Sciatic nerve (tissue), 2 donors: ENCODE results near the gene ARHGAP20. TPM values are rescaled to one million over a fixed set of nuclear protein-coding genes. Genes with fewer than 3 reads are reported as not detected.

Experiments used
- ATAC-seq: fragments of 200-7000 bp; cut with Tn5 transposase; one replicate; pipeline ENCODE4 v1.9.1; 2020; ENCODE audit warnings: mild to moderate bottlenecking, moderate library complexity
- DNase-seq: peaks from one replicate; pipeline ENCODE4 v3.0.0-alpha.2; 2020; ENCODE audit warnings: low spot score
- intact Hi-C: fragments of 100-400 bp; cut with DNase I; formaldehyde crosslinking; loops from one replicate; pipeline ENCODE4 v1.14.2; 2022
- total RNA-seq: library from RNA; stranded (reverse); fragmentation: NEBNext Ultra II Directional; extraction: Animal tissue kit (Norgen Biotek cat#: 25700); gene quantifications from one replicate; pipeline ENCODE4 v1.2.1, GENCODE V29; 2021
- donor health status: DM: no; HTN: no; CAD: no.
- donor health status: DM: no; HTN: no; CAD: no.

ARHGAP20 gene, protein sequence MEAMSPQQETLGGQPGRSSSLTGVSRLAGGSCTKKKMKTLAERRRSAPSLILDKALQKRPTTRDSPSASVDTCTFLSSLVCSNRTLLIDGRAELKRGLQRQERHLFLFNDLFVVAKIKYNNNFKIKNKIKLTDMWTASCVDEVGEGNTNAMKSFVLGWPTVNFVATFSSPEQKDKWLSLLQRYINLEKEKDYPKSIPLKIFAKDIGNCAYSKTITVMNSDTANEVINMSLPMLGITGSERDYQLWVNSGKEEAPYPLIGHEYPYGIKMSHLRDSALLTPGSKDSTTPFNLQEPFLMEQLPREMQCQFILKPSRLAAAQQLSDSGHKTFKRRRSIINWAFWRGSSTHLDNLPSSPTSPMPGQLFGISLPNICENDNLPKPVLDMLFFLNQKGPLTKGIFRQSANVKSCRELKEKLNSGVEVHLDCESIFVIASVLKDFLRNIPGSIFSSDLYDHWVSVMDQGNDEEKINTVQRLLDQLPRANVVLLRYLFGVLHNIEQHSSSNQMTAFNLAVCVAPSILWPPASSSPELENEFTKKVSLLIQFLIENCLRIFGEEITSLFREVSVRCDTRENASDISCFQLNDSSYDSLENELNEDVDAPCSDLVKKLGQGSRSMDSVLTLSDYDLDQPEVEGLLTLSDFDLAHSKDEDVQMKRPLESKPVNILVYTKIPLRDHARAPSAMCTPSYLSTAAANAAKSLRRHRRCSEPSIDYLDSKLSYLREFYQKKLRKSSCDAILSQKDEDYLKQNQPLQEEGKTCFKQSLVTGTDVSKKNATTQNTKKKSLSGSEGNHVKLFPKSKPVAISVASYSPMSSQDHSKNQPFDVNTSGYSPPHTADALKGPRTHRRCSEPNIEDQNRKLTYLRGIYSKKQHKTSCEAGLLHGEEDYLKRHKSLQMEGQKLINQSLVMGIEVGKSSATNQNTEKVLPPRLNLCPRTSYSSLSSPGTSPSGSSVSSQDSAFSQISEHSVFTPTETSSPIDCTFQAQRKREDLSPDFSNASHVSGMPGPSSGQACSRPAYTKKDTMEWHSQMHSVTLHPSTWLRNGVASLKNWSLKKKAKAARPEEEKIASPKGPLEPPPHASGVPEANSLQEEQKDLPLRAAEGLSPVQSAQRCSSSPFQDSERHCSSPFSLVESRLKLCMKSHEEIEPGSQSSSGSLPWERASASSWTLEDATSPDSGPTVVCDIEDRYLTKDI
- total RNA-seq: 7.7 TPM

DNA sequence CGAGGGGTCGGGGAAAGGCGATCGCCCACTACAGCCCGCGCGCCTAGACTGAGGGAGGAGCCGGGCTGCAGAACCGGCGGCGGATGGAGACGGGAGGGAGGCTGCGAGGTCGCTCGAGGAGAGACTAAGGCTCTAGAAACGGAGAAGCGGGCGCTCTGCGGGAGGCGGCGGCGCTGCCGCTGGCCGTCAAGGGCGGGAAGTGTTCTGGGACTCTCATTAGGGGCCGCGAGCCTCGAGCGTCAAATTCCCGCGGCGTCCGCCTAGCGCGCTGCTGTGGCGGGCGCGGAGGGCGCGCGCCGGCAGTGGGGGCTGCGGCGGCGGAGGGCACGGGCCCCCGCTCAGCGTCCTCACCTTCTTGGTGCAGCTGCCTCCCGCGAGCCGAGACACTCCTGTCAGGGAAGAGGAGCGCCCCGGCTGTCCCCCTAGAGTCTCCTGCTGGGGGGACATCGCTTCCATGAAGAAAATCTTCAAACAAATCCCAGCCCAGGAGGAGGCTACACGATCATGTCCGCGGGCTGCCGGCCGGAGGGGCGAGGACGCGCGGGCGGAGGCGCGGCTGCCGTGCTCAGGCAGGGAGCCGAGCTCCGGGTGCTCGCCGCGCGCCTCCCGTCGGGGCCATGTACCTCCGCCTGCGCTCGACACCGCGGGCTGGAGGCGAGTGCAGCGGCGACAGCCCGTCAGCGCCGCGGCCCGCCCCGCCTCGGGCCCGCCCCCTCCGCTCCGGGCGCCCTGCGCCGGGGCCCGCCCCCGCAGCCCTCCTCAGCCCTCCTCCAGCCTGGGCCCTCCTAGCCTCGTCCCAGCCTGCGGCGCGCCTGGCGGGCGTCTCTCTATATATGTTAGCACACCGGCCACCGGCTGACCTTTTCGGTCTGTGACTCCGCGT, at the start of gene ARHGAP20:
Gene ARHGAP20, minus strand, starts transcription at position 662 of the 883 bp plus-strand sequence. Its CDS starts 206 bp downstream, at position 456.
- ATAC-seq (peak; percentile 93), DNase-seq (peak; percentile 86)
- intact Hi-C loops: loop anchor here (10.0 kb wide), 1 partner anchor 513 kb away; no protein-coding TSS in a partner anchor

DNA sequence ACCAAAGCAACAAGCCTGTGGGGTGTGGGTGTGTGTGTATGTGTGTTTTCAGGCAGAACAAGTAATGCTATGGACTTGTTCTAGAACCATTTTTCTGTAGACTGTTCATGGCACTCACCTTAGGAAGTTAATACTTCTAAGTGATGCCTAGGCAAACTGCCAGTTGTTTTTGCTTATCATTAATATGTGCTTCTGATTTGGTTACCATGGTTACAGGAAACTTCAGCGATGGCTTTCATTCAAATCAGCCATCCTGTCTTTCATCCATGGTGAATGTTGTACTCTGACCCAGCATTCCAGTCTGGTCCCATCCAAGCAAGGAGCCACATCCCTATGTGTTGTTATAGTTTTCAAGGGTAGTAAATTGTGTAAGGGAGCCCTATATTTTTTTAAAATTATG, 49.8 kb upstream of the ARHGAP20 start:
- DNase-seq: no peak
- intact Hi-C loops: no loop called here
- no peak for ATAC-seq

DNA sequence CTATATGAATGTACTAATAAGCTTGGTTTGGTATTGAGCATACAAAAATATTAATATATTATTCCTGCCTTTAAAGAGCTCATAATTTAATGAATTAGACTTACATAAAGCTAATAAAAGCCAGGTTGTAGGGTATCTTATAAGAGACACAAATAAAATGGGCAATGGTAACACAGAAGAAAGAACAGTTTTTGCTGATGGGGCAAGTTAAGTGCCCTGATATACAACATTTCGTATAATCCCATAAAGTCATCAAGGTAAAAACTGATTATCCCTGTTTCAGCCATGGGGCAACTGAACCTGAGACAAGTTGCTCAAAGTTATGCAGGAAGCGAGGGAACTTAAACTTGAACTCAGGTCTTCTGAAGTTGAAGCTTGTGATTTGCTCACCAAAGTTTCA, 48.9 kb upstream of the ARHGAP20 start:
- ATAC-seq: no peak
- intact Hi-C loops: no loop called here
- DNase-seq: no peak

DNA sequence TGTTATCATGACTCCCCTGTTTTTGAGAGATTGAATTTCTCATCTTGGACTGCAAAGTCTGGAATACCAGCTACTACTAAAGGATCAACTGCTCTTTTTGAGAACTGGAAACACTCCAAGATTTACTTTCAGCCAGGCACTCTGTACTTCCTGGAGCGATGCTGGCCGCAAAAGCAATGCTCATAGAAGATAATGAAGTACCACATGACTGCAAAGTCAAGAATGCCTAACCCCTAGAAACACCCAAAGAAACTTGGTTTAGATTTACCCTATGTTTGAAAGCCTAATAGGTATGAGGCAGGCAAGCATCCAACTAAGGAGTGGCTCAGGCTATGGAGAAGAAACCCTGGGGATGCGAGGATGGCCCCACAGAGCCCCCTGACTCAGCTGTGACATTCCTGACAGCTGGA, 47.7 kb upstream of the ARHGAP20 start:
- ATAC-seq (no peak), DNase-seq (no peak)
- intact Hi-C loops: no loop called here

DNA sequence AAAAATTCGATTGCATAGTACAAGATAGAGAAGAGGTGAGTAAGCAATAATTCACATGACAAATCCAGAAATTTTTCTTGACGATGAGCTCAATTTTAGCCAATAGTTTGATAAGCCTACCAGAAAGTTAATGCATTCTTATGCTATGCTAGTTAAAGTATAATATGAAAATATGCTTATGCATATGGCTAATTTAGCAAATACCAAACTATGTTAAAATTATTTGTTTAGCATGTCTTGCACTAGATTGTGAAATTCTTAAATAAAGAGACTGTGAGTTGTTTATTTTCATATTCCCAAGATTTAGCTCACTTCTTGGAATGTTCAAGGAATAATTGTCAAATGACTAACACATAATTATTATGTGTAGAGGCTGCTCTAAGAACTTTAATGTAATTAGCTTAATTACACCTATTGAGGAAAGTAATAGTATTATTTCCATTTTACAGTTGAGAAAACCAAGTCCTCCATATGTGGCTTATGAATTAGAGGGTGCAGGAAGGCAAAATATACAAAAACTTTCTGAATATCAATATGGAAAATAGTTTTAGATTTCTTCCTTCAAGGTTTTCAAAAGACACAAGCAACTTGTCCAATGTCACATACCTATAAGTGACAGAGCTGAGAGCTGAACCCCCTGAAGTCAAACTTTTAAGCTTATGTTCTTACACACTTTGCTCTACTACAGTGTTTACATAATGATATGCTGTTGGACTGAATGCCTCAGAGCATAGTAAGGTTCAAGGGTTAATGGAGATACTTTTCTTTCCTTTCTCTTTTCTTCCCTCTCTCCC, 45.9 kb upstream of the ARHGAP20 start:
- ATAC-seq: no peak
- intact Hi-C loops: no loop called here
- no peak for DNase-seq

DNA sequence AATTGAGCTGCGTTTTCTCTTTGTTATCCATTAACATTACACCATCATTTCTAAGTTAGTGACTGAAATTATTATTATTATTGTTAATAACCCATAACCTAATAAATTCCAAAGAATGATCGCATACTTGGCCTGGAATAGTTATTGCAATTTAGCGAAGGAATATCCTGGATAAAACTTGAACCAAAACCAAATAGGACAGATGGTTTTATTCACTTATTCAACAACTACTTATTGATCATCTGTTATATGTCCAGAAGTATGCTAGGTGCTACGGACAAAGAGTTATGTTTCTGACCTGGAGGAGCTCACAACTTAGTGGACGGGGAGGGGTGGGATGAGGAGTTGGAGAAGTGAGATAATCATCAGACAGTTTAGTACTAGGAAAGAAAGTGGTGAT, 44.8 kb upstream of the ARHGAP20 start:
- ATAC-seq (no peak), DNase-seq (no peak)
- intact Hi-C loops: no loop called here

DNA sequence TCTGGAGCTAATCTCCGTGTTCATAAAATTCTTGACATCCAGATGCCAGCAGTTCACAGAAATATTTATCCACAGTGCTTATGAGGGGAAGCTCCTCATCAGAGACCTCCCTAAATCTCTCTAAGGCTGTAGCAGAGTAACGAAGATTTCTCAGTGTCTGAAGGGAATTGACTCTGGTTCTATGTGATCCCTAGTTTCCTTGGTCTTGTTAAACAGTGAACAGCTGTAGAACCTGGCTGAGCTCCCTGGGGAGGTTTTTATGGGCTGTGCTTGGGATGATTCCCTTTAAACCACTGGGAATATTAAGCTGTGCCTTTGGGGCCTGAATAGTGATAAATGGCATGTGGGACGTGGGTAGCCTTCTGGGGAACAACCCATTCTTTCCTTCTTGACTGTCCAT, 43.7 kb upstream of the ARHGAP20 start:
- DNase-seq (no peak), ATAC-seq (no peak)
- intact Hi-C loops: no loop called here

DNA sequence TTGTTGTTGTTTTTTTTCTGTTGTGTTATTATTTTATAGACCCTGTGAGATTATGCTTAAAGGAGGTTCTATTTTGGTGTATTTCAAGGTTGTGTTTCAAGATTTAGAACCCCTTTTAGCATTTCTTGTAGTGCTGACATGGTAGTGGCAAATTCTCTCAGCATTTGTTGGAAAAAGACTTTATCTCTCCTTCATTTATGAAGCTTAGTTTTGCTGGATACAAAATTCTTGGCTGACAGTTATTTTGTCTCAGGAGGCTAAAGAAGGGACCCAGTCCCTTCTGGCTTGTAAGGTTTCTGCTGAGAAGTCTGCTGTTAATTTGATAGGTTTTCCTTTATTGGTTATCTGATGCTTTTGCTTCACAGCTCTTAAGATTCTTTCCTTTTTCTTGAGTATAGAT, 40.7 kb upstream of the ARHGAP20 start:
- no peak for DNase-seq
- no peak for ATAC-seq
- intact Hi-C loops: no loop called here

DNA sequence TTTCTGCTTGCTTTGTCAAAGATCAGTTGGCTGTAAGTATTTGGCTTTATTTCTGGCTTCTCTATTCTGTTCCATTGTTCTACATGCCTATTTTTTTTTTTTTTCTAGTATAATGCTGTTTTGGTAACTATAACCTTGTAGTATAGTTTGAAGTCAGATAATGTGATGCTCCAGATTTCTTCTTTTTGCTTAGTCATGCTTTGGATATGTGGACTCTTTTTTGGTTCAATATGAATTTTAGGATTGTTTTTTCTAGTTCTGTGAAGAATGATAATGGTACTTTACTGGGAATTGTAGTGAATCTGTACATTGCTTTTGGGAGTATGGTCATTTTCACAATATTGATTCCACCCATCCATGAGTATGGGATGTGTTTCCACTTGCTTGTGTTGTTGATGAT, 37.9 kb upstream of the ARHGAP20 start:
- intact Hi-C loops: no loop called here
- ATAC-seq: no peak
- no peak for DNase-seq

DNA sequence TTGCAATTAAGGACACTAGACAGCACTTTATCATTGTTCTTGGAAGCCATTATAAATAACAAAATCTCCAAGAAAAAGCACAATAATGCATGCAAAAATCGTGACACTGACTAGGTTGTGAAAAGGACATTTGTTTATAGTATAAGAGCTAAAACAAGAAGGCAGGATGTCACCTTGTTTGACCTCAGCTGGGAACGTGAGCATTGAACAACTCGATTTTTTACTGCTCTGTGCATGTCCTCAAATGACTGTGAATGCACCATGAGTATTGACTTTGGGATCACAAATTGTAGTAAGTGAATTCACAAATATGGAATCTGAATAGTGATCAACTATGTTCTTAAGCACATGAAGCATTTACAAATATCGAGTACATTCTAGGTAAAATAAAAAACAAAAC, 35.3 kb upstream of the ARHGAP20 start:
- DNase-seq (no peak), ATAC-seq (no peak)
- intact Hi-C loops: no loop called here

DNA sequence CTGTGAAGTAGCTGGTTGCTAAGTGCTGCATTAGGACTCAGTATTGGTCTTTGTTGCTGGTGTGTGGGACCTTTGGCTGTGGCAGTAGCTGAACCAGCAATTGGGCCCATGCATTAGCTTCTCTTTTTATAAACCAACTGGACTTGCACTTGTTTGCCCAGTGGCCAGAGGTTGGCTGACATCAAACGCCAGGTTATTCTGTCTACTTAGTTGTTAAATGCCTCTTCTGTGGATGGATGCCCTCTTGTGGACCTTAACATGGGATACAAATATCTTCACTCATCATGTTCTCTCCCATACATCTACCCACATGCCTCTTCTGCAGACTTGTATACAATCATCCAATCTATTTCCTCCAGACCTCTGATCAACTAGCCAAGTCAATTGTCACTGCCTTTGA, 26.4 kb upstream of the ARHGAP20 start:
- intact Hi-C loops: no loop called here
- ATAC-seq (no peak), DNase-seq (no peak)

DNA sequence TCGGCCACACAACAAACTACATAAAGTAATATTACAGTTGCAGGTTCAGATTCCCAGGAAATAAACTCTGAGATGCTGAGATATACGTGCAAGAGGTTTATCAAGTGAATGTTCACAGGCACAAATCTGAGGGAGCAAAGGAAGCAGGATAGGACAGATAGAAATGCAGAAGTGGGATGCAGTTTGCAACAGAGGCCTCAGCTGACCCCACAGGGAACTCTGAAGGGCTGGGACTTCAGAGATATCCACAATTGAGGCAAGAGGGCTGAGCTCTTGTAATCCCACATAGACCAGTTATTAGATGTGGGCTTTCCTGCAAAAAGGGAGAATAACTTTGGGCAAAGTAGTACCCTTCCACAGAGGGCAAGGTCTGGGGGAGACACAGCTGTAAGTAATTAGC, 25.4 kb upstream of the ARHGAP20 start:
- ATAC-seq (no peak), DNase-seq (no peak)
- intact Hi-C loops: no loop called here

DNA sequence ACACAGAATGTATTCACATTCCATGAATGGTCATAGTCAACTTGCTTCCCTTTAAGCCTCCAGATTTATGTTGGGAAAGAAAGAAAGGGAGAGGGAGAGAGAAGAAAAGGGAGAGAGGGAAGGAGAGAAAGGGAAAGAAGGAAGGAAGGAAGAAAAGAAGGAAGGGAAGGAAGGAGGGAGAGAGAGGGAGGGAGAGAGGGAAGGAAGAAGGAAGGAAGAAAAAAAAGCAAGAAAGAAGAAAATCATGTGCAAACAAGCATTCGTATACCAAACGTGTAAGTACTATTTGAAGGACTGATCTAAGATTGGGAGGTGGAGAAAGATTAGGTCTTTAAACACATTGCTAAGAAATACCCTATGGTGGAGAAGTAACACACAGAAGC, 23.9 kb upstream of the ARHGAP20 start:
- no peak for ATAC-seq
- intact Hi-C loops: no loop called here
- DNase-seq: no peak

DNA sequence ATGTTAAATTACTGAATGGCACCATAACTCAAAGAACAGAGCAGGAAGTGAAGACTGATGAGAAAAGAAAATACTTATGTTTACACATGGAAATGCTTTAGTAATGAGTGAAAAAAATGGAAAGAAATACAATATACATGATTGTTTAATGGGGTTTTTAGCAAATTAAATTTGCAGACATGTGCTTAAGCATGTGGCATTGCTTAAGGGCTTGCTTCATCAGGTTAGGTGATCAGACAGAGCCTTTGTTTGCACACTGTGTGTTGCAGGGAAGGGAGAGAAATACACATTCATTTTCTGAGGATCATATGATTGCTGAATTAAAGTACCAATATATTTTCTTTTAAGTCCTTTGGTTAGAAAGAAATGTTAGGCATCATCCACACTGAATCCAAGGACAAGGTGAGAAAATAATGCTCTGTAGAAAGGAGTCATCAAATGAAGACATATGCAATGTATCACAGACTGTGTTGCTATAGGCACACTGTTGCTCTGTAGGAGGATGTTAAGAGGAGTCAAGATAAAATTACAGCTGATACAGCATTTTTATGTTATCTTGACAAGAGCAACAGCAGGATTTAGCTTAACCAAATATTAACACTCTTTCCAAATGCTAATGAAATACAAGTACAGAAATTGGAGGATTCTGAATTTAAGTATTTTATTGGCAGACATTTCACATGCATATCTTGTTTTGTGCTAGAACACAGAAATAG, 23.4 kb upstream of the ARHGAP20 start:
- ATAC-seq (no peak), DNase-seq (no peak)
- intact Hi-C loops: no loop called here

DNA sequence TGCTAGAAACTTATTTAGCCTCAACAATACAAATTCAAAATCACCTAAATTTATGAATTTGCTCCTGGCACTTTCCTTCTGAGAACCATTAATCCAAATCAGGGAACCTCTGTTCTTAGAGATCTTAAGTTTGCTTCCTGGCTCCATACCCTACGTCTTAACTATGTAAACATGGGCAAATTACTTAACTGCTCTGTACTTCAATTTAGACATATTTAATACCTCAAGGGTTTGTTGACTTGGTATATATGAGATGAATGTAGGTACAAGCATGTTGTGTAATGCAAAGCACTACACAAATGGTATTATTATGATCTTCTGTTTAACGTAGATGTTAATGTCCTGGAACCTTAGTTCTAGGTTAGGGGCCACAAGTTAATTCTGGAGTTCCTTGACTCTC, 22.6 kb upstream of the ARHGAP20 start:
- no peak for ATAC-seq
- DNase-seq: no peak
- intact Hi-C loops: no loop called here

DNA sequence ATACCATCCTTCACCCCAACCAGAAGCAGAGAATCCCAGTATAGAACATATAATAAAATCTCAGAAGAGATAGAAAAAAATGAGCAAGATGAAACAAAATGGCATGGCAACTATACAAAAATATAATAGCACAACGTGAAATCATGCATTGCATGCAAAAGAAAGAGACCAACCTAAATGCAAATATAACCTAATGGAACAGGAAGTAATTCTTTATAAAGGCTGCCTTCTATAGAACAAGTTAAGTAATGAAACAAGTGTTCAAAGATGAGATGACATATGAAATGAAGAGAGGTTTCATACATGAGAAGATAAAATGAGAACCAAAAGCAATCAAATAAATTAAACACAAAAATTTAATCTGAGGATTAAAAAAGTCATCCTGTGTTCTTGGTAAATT, 18.5 kb upstream of the ARHGAP20 start:
- intact Hi-C loops: no loop called here
- DNase-seq: no peak

DNA sequence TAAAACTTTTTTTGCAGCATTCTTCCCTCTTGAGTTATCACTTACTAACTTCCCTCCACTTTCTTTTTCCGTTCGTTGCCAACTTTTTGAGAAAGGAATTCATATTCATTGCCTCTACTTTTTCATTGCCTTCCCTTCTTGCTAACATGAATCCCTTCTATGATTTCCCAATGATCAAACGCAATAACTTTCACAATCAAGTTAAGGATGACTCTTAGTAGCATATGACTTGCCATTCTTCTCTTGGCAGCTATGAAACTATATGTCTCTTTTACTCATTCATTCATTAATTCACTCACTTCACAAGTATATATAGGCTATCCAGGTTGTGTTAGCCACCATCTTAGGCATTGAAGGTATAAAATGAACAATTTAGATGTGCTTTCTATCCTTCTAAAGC, 16.6 kb upstream of the ARHGAP20 start:
- no peak for DNase-seq
- intact Hi-C loops: no loop called here
- ATAC-seq: no peak

More for the DNA sequence above, 18.5 kb upstream of the ARHGAP20 start:
- ATAC-seq: no peak
